BLaER1 (cell line): ENCODE measurements around the gene DACT2.

Source experiments
- H3K27ac ChIP-seq: shearing (Covaris generic); formaldehyde crosslinking; 2 replicates; pipeline ENCODE4 v1.8.1; 2022
- H3K27me3 ChIP-seq: shearing (Covaris generic); formaldehyde crosslinking; 2 replicates; pipeline ENCODE4 v1.8.1; 2022
- H3K36me3 ChIP-seq: shearing (Covaris generic); formaldehyde crosslinking; 2 replicates; pipeline ENCODE4 v1.8.1; 2022
- H3K4me1 ChIP-seq: shearing (Covaris generic); formaldehyde crosslinking; 2 replicates; pipeline ENCODE4 v1.8.1; 2022
- H3K4me2 ChIP-seq: shearing (Covaris generic); formaldehyde crosslinking; 2 replicates; pipeline ENCODE4 v1.8.1; 2022
- H3K4me3 ChIP-seq: shearing (Covaris generic); formaldehyde crosslinking; 2 replicates; pipeline ENCODE4 v1.8.1; 2022
- H3K9ac ChIP-seq: shearing (Covaris generic); formaldehyde crosslinking; 2 replicates; pipeline ENCODE4 v1.8.1; 2022
- H3K9me3 ChIP-seq: shearing (Covaris generic); formaldehyde crosslinking; 2 replicates; pipeline ENCODE4 v1.8.1; 2022
- H4K20me1 ChIP-seq: shearing (Covaris generic); formaldehyde crosslinking; 2 replicates; pipeline ENCODE4 v1.8.1; 2022
- Cebpa-rat ChIP-seq: shearing (Covaris generic); IDR thresholded peaks from 2 replicates; pipeline ENCODE4 v1.8.1; 2022

The DACT2 gene

GRCh38 chr6:168256940-168257339 lies 62.6 kb downstream of the DACT2 start:
- no peak for TF ChIP-seq Cebpa-rat
- no peak overlapping the region for H3K4me2 ChIP-seq
- H3K36me3 ChIP-seq: no peaks in the 10 kb centered on the region
- no peak overlapping the region for H3K9ac ChIP-seq
- no peak overlapping the region for H3K4me3 ChIP-seq
- H3K27me3 ChIP-seq: no peaks in the 10 kb centered on the region
- no peaks in the 10 kb centered on the region for H4K20me1 ChIP-seq
- H3K9me3 ChIP-seq: peaks cover 19% of the 10 kb centered on the region
- H3K4me1 ChIP-seq: peaks cover 11% of the 10 kb centered on the region
- H3K27ac ChIP-seq: no peak overlapping the region
